Tibial nerve (tissue), 4 donors: ENCODE data around the gene CUTA.

Experiments
- EP300 ChIP-seq, 2 donors: sonication (generic); formaldehyde crosslinking; IDR thresholded peaks; one replicate each; pipeline ENCODE4 v1.6.1; 2017; ENCODE audit warnings: antibody characterized with exemption in 2 of 2, mild to moderate bottlenecking in 1 of 2
- POLR2A ChIP-seq, 2 donors: fragments of 450-650 bp; IDR thresholded peaks; one replicate each; pipeline ENCODE4 v1.6.1; 2017; ENCODE audit warnings: antibody characterized with exemption in 2 of 2, mild to moderate bottlenecking in 2 of 2, moderate library complexity in 2 of 2
- TF ChIP-seq, protein P1 (sequence below), 5 experiments: fragments of 200-600 bp in 3 of 5; fragments of 450-650 bp in 2 of 5; sonication (generic) in 3 of 5; IDR thresholded peaks; one replicate each; pipeline ENCODE4 v1.5.1; 2016 to 2019; ENCODE audit warnings: antibody characterized with exemption in 5 of 5, mild to moderate bottlenecking in 3 of 5, moderate library complexity in 2 of 5

- no peak for TF ChIP-seq POLR2A (IDR thresholded peaks at IDR 0.05)
- TF ChIP-seq, protein P1, sequence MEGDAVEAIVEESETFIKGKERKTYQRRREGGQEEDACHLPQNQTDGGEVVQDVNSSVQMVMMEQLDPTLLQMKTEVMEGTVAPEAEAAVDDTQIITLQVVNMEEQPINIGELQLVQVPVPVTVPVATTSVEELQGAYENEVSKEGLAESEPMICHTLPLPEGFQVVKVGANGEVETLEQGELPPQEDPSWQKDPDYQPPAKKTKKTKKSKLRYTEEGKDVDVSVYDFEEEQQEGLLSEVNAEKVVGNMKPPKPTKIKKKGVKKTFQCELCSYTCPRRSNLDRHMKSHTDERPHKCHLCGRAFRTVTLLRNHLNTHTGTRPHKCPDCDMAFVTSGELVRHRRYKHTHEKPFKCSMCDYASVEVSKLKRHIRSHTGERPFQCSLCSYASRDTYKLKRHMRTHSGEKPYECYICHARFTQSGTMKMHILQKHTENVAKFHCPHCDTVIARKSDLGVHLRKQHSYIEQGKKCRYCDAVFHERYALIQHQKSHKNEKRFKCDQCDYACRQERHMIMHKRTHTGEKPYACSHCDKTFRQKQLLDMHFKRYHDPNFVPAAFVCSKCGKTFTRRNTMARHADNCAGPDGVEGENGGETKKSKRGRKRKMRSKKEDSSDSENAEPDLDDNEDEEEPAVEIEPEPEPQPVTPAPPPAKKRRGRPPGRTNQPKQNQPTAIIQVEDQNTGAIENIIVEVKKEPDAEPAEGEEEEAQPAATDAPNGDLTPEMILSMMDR (IDR thresholded peaks at IDR 0.05) = no peak
- TF ChIP-seq EP300 (IDR thresholded peaks at IDR 0.05) = no peak
These were observed 2.1 kb downstream of the CUTA start for GRCh38 chr6:33415831-33416230.
